Measurements from ENCODE around the gene C22orf15. TPM values are rescaled to one million over a fixed set of nuclear protein-coding genes. Genes with fewer than 3 reads are reported as not detected.

C22orf15 gene
- total and polyA plus RNA-seq, 3 donors from 2014 or later: 0.68 to 8.8 (median 2.4) TPM

DNA sequence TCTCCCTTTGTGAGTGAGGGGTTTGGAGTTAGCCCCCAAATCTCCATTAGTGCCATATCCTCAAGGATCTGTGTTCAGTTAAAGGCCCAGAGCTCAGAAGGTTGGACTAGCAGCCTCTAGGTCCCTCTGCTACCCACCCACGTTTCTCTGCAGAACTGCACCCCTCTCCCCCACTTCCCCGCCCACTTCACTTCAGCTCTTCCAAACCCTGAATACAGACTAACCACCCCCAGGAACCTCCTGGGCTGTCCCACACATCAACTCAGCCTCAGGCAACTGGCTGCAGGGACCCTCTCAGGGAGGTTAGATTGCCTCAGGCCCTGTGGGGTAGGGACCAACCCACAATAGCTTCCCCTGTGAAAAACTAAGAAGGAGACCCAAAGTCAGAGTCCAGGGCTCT lies 9.4 kb upstream of the C22orf15 start:
- Histone ChIP-seq H3K4me3 (no peak overlapping the region), H3K36me3 (ENCODE audit: low read depth, missing control alignments) (no peaks in the 10 kb centered on the region), H3K4me1 (peaks cover 5% of the 10 kb centered on the region), H3K9me3 (no peaks in the 10 kb centered on the region), H3K27me3 (no peaks in the 10 kb centered on the region), H3K27ac (no peak overlapping the region)
- TF ChIP-seq, protein P1, sequence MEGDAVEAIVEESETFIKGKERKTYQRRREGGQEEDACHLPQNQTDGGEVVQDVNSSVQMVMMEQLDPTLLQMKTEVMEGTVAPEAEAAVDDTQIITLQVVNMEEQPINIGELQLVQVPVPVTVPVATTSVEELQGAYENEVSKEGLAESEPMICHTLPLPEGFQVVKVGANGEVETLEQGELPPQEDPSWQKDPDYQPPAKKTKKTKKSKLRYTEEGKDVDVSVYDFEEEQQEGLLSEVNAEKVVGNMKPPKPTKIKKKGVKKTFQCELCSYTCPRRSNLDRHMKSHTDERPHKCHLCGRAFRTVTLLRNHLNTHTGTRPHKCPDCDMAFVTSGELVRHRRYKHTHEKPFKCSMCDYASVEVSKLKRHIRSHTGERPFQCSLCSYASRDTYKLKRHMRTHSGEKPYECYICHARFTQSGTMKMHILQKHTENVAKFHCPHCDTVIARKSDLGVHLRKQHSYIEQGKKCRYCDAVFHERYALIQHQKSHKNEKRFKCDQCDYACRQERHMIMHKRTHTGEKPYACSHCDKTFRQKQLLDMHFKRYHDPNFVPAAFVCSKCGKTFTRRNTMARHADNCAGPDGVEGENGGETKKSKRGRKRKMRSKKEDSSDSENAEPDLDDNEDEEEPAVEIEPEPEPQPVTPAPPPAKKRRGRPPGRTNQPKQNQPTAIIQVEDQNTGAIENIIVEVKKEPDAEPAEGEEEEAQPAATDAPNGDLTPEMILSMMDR (IDR thresholded peaks at IDR 0.05): no peak
- no peak for TF ChIP-seq POLR2A (IDR thresholded peaks at IDR 0.05)
- intact Hi-C loops (cut with DNase I; ENCODE audit: low total_unique reads): no loop called here
- WGBS, 2 donors: 75 to 79% methylated on average over 2 of the region's 2 CpGs
- no peak for DNase-seq

DNA sequence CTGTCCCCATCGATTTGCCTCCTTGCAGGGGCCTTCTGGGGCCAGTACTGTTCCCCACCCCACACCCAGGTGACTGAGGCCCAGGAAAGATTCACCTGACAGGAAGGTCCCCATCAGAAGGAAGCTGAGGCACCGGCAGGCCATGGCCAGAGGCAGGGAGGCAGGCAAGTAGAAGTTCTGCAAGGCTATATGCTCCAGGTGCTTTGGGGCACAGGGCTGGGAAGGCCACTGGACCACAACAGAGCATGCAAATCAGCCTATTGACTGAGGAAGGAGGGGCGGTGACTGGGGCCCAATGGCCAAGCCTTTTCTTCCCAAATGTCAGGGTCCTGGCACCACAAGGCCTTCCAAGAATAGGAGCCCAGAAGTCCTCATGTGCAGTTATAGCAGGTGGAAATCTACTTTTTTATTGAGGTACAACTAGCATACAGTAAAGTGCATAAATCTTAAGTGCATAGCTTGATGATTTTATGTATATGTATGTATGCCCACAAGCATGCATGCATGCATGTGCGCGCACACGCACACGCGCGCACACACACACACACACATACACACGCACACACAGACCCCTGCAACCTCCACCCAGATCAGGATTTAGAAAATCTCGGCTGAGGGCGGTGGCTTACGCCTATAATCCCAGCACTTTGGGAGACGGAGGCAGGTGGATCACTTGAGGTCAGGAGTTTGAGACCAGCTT lies 8.4 kb upstream of the C22orf15 start, which contains the start of gene VPREB3:
Gene VPREB3 (minus strand): TSS at position 206 of the 700 bp plus-strand sequence. CDS start 62 bp downstream, at position 144.
- H3K4me1 ChIP-seq: peaks cover 5% of the 10 kb centered on the region
- TF ChIP-seq POLR2A (IDR thresholded peaks at IDR 0.05): no peak
- TF ChIP-seq, protein P1 (IDR thresholded peaks at IDR 0.05): no peak
- no peaks in the 10 kb centered on the region for H3K9me3 ChIP-seq
- DNase-seq: no peak
- intact Hi-C loops (cut with DNase I; ENCODE audit: low total_unique reads): no loop called here
- H3K27me3 ChIP-seq: no peaks in the 10 kb centered on the region
- H3K4me3 ChIP-seq: no peak within 1 kb of the TSS
- H3K27ac ChIP-seq: no peak within 1 kb of the TSS
- WGBS, 2 donors: 92 to 95% methylated on average over 14 of the region's 14 CpGs
- H3K36me3 ChIP-seq (ENCODE audit: low read depth, missing control alignments): no peaks in the 10 kb centered on the region

DNA sequence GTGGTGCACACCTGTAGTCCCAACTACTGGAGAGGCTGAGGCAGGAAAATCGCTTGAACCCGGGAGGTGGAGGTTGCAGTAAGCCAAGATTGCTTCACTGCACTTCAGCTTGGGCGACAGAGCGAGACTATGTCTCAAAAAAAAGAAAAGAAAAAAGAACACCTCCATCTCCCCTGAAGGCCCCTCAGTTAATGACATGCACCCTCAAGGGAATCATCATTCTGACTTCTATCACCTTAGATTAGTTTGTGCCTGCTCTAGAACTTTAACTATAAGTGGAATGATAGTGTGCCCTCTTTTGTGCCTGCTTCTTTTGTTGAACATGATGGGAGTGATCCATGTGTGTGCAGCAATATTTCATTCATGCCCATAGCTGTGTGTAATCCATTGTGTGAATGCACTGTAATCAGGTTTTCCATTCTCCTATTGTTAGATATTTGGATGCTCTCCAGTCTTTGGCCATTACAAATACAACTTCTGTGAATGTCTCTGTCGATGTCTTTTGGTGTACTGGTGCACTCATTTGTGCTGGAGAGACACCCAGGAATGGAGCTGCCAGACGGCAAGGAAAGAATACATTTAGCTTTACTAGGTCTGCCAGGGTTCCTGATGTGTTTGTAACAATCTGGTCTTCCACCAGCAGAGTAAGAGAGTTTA lies 7.7 kb upstream of the C22orf15 start:
- intact Hi-C loops (cut with DNase I; ENCODE audit: low total_unique reads): no loop called here
- DNase-seq: no peak
- no peaks in the 10 kb centered on the region for H3K9me3 ChIP-seq
- no peaks in the 10 kb centered on the region for H3K36me3 ChIP-seq (ENCODE audit: low read depth, missing control alignments)
- H3K4me1 ChIP-seq: peaks cover under 1% of the 10 kb centered on the region
- no peak overlapping the region for H3K27ac ChIP-seq
- WGBS, 2 donors: 78% methylated on average over 6 of the region's 6 CpGs
- H3K27me3 ChIP-seq: no peaks in the 10 kb centered on the region
- TF ChIP-seq, protein P1 (IDR thresholded peaks at IDR 0.05): no peak
- TF ChIP-seq POLR2A (IDR thresholded peaks at IDR 0.05): no peak
- no peak overlapping the region for H3K4me3 ChIP-seq

DNA sequence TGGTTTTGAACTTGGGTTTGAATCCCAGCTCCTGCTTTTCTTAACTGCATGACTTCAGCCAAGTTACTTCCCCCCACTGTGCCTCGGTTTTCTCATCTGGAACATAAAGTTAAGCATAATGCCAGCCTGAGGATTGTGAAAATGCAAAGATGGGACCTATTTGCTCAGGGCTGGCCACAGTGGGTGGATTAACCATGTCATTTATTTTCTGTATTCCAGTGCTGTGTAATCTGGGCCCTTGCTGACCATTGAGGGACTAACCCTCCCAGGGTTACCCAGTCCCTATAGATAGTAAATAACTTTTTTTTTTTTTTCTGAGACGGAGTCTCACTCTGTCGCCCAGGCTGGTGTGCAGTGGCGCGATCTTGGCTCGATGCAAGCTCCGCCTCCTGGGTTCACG lies 7.1 kb upstream of the C22orf15 start:
- no peak for DNase-seq

More for the DNA sequence above, 7.1 kb upstream of the C22orf15 start:
- no peaks in the 10 kb centered on the region for H3K27me3 ChIP-seq
- 70 to 94% methylated on average over 8 of the region's 8 CpGs for WGBS, 2 donors
- H3K4me3 ChIP-seq: no peak overlapping the region
- no peaks in the 10 kb centered on the region for H3K36me3 ChIP-seq (ENCODE audit: low read depth, missing control alignments)
- TF ChIP-seq, protein P1 (IDR thresholded peaks at IDR 0.05): no peak
- no peak for TF ChIP-seq POLR2A (IDR thresholded peaks at IDR 0.05)
- intact Hi-C loops (cut with DNase I; ENCODE audit: low total_unique reads): no loop called here
- H3K9me3 ChIP-seq: no peaks in the 10 kb centered on the region
- H3K27ac ChIP-seq: no peak overlapping the region
- H3K4me1 ChIP-seq: no peaks in the 10 kb centered on the region

All from testis (tissue), 3 donors.